GM12873 (cell line): Measurements from ENCODE around the gene SPTB.

ENCODE experiments used
- CTCF ChIP-seq: IDR thresholded peaks from 2 replicates; pipeline ENCODE4 v1.5.1; 2012; ENCODE audit warnings: low read depth, mild to moderate bottlenecking, moderate library complexity, low read length, control low read depth; ENCODE audit not compliant: insufficient read depth; ENCODE audit errors: missing control alignments

SPTB gene

GRCh38 chr14:64789696-64790095, 90.0 kb downstream of the SPTB start:
- TF ChIP-seq CTCF = no peak

GRCh38 chr14:64788706-64789105, 91.0 kb downstream of the SPTB start:
- no peak for TF ChIP-seq CTCF

- no peak for TF ChIP-seq CTCF
Measured at GRCh38 chr14:64787619-64788018, 92.1 kb downstream of the SPTB start.

- no peak for TF ChIP-seq CTCF
Measured at GRCh38 chr14:64786296-64787149, 93.2 kb downstream of the SPTB start.

- TF ChIP-seq CTCF = no peak
Measured at GRCh38 chr14:64784006-64784405, 95.7 kb downstream of the SPTB start.

GRCh38 chr14:64782196-64782595, 97.5 kb downstream of the SPTB start:
- no peak for TF ChIP-seq CTCF

- TF ChIP-seq CTCF = no peak
Measured at GRCh38 chr14:64779472-64779871, 100.2 kb downstream of the SPTB start.
